ENCODE data around the gene SLIT1. TPM values are rescaled to one million over a fixed set of nuclear protein-coding genes. Genes with fewer than 3 reads are reported as not detected.
A peak's percentile ranks its signal among the peaks of the same experiment; 100 is the strongest.

SLIT1 gene
- total RNA-seq, 1 donor from 2014 or later: under 0.01 TPM

DNA sequence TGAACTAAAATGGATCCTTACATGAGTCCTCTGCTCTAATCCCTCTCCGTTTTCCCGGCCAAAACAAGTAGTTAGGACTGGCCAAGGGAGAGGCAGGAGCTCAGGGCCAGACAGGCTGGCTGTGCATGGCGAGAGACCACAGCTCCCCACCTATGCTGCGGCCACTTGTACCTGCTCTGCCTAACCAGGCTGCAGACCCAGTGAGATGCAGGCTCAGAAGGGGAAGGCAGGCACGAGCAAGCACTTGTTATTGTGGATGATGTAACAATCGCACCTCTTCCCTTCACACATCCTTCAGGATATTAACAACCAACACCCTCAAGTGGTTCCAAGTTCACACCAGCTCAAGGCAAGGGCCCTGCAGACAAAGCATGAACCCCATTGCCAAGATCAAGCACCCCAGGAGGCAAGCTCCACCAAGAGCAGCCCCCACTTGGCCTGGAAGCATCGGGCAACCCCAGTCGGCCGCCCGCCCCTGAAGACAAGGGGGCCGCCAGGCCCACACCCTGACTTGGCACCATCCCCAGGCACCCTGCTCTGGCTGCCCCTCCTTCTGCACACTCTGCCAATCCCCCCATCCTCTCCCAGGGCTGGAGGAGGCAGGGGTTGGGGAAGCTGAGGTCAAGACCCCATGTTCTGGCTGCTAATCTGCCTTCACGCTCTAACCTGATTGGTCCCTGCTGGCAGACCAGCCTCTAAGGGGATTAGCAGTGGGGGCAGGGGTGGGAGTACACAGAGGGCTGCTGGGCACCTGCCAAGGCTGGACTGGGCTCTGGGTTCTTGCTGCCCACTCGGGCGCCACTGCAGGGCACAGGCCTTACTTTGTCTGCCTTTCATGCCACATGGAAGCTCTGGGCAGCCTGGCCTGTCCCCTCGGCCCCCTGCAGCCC, 111.3 kb downstream of the SLIT1 start:
- peaks cover 0 to 4% (median 0%) of the 10 kb centered on the region in 3 donors for H3K4me1 ChIP-seq (ENCODE audit: control insufficient read depth in 3 of 3, insufficient read depth in 3 of 3, low read length in 3 of 3)
- H3K4me3 ChIP-seq (ENCODE audit: low read length in 3 of 3): no peak overlapping the region
- peaks cover 7 to 15% (median 9%) of the 10 kb centered on the region in 3 donors for H3K27me3 ChIP-seq (ENCODE audit: control insufficient read depth in 3 of 3, insufficient read depth in 3 of 3, low read length in 3 of 3)
- no peaks in the 10 kb centered on the region for H3K36me3 ChIP-seq (ENCODE audit: control insufficient read depth in 3 of 3, insufficient read depth in 3 of 3, low read length in 3 of 3)
- H3K9ac ChIP-seq (ENCODE audit: low read depth in 1 of 3, low read length in 3 of 3): no peak overlapping the region
- no peak overlapping the region for H3K27ac ChIP-seq (ENCODE audit: low read depth, low read length)
- H3K9me3 ChIP-seq (ENCODE audit: control insufficient read depth in 3 of 3, low read length in 3 of 3): no peaks in the 10 kb centered on the region

DNA sequence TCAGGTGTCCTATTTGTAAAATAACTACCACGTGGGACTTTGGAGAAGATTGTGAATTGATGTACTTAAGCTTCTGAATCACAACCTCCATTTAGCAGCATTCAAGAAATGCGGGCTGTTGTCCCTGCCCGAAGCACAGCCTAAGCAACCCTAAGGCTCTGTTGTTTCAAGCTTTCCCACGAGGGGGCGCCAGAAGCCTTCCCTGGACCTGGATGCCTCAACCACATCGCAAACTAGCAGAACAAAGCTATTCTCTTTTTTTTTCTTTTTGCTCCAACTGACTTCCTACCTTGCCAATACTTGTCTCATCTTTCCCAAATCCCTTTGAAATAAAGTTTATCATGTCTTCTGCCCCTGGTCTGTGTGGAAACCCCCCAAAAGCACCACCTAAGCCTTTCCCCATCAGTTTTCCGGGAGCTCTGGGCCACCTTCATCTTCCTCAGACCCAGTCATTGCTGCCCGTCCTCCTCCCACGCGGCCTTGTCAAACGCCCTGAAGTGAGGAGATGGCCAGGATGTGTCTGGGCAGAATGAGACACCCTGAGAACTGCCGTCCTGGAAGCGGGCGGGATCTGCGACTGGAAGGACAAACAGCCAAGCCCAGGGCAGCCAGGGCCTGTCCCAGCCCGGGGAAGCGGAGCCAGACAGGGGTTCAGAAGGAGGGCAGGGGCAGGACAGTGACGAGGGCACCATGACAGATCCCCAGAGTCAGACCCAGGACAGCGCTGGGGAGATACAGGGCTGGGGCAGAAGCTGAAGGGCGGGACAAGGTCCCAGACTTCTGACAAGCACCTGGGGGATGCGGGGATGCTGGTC, 112.7 kb downstream of the SLIT1 start:
- Histone ChIP-seq H3K4me1 (ENCODE audit: control insufficient read depth in 3 of 3, insufficient read depth in 3 of 3, low read length in 3 of 3) (peaks cover 0 to 4% (median 0%) of the 10 kb centered on the region in 3 donors), H3K27me3 (ENCODE audit: control insufficient read depth in 3 of 3, insufficient read depth in 3 of 3, low read length in 3 of 3) (peaks cover 9 to 12% (median 10%) of the 10 kb centered on the region in 3 donors), H3K4me3 (ENCODE audit: low read length in 3 of 3) (no peak overlapping the region), H3K9me3 (ENCODE audit: control insufficient read depth in 3 of 3, low read length in 3 of 3) (no peaks in the 10 kb centered on the region), H3K9ac (ENCODE audit: low read depth in 1 of 3, low read length in 3 of 3) (no peak overlapping the region), H3K36me3 (ENCODE audit: control insufficient read depth in 3 of 3, insufficient read depth in 3 of 3, low read length in 3 of 3) (no peaks in the 10 kb centered on the region), H3K27ac (ENCODE audit: low read depth, low read length) (no peak overlapping the region)

GRCh38 chr10:97071496-97071895, 114.3 kb downstream of the SLIT1 start:
- no peak overlapping the region for H3K4me3 ChIP-seq (ENCODE audit: low read length in 3 of 3)
- no peak overlapping the region for H3K9ac ChIP-seq (ENCODE audit: low read depth in 1 of 3, low read length in 3 of 3)
- H3K9me3 ChIP-seq (ENCODE audit: control insufficient read depth in 3 of 3, low read length in 3 of 3): no peaks in the 10 kb centered on the region
- peaks cover 9 to 10% (median 9%) of the 10 kb centered on the region in 3 donors for H3K27me3 ChIP-seq (ENCODE audit: control insufficient read depth in 3 of 3, insufficient read depth in 3 of 3, low read length in 3 of 3)
- peaks cover 9 to 20% (median 10%) of the 10 kb centered on the region in 3 donors for H3K4me1 ChIP-seq (ENCODE audit: control insufficient read depth in 3 of 3, insufficient read depth in 3 of 3, low read length in 3 of 3)
- H3K36me3 ChIP-seq (ENCODE audit: control insufficient read depth in 3 of 3, insufficient read depth in 3 of 3, low read length in 3 of 3): no peaks in the 10 kb centered on the region
- H3K27ac ChIP-seq (ENCODE audit: low read depth, low read length): no peak overlapping the region

DNA sequence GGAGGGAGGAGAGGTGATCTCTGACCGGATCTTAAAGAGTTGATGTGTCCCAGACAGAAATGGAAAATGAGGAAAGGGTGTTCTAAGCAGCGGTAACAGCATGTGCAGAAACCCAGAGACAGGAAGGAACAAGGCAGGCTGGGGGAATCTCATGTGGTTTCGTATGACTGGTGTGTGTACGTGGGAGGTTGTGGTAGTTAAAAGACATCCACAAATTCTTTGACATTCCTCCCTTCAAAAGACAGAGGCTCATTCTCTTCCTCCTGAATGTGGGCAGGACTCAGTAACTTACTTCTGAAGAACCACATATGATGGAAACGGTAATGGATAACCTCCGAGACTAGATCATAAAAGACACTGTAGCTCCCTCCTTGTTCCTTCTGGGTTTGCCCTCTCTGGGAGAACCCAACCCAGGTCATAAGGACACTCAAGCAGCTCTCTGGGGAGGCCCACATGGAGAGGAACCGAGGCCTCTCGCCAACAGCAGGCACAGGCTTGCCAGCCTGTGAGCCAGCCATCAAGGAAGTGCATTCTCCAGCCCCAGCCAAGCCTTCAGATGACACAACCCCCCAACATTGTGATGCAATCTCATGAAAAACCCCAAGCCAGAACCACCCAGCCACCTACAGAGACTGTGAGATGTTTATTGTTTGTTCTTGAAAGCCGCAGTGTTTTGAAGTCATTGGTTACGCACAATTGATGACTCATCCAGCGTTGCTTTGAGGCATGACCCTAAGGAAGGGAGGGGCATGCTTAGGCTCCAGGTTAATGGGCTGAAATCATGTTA, 116.0 kb downstream of the SLIT1 start:
- Histone ChIP-seq H3K9me3 (ENCODE audit: control insufficient read depth in 3 of 3, low read length in 3 of 3) (no peaks in the 10 kb centered on the region), H3K4me1 (ENCODE audit: control insufficient read depth in 3 of 3, insufficient read depth in 3 of 3, low read length in 3 of 3) (peaks cover 9 to 25% (median 11%) of the 10 kb centered on the region in 3 donors), H3K36me3 (ENCODE audit: control insufficient read depth in 3 of 3, insufficient read depth in 3 of 3, low read length in 3 of 3) (no peaks in the 10 kb centered on the region), H3K27ac (ENCODE audit: low read depth, low read length) (no peak overlapping the region), H3K27me3 (ENCODE audit: control insufficient read depth in 3 of 3, insufficient read depth in 3 of 3, low read length in 3 of 3) (peaks cover 9 to 10% (median 9%) of the 10 kb centered on the region in 3 donors), H3K9ac (ENCODE audit: low read depth in 1 of 3, low read length in 3 of 3) (no peak overlapping the region), H3K4me3 (ENCODE audit: low read length in 3 of 3) (no peak overlapping the region)

DNA sequence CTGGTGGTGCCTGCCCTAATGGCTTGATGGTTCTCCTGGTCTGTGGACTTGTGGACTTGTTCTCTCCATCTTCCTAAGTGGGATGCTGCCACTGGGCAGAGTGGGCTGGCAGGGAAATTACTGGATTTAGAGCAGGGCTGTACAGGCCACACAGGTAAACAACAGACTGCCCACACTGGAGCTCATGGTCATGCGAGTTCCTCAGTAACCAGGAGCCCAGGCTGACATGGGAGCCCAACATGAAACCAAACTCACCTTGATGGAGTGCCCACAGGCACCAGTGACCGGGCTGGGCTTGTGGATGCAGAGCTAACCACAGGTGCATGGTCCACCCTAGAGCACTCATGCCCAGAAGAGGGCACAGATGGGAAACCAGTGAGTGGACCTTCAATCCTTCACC, 116.7 kb downstream of the SLIT1 start:
- H3K27me3 ChIP-seq (ENCODE audit: control insufficient read depth in 3 of 3, insufficient read depth in 3 of 3, low read length in 3 of 3): peaks cover 9 to 10% (median 9%) of the 10 kb centered on the region in 3 donors

GRCh38 chr10:97067716-97068391, 117.9 kb downstream of the SLIT1 start:
- H3K4me3 ChIP-seq (ENCODE audit: low read length in 3 of 3): no peak overlapping the region
- H3K9ac ChIP-seq (ENCODE audit: low read depth in 1 of 3, low read length in 3 of 3): no peak overlapping the region
- H3K4me1 ChIP-seq (ENCODE audit: control insufficient read depth in 3 of 3, insufficient read depth in 3 of 3, low read length in 3 of 3): peaks cover 9 to 34% (median 24%) of the 10 kb centered on the region in 3 donors
- H3K27me3 ChIP-seq (ENCODE audit: control insufficient read depth in 3 of 3, insufficient read depth in 3 of 3, low read length in 3 of 3): peaks cover 3 to 10% (median 5%) of the 10 kb centered on the region in 3 donors
- no peaks in the 10 kb centered on the region for H3K9me3 ChIP-seq (ENCODE audit: control insufficient read depth in 3 of 3, low read length in 3 of 3)
- no peak overlapping the region for H3K27ac ChIP-seq (ENCODE audit: low read depth, low read length)
- H3K36me3 ChIP-seq (ENCODE audit: control insufficient read depth in 3 of 3, insufficient read depth in 3 of 3, low read length in 3 of 3): no peaks in the 10 kb centered on the region

More for the DNA sequence above, 116.7 kb downstream of the SLIT1 start:
- Histone ChIP-seq H3K36me3 (ENCODE audit: control insufficient read depth in 3 of 3, insufficient read depth in 3 of 3, low read length in 3 of 3) (no peaks in the 10 kb centered on the region), H3K4me3 (ENCODE audit: low read length in 3 of 3) (no peak overlapping the region), H3K27ac (ENCODE audit: low read depth, low read length) (no peak overlapping the region), H3K9me3 (ENCODE audit: control insufficient read depth in 3 of 3, low read length in 3 of 3) (no peaks in the 10 kb centered on the region), H3K4me1 (ENCODE audit: control insufficient read depth in 3 of 3, insufficient read depth in 3 of 3, low read length in 3 of 3) (peaks cover 9 to 33% (median 18%) of the 10 kb centered on the region in 3 donors), H3K9ac (ENCODE audit: low read depth in 1 of 3, low read length in 3 of 3) (no peak overlapping the region)

- H3K4me3 ChIP-seq (ENCODE audit: low read length in 3 of 3): no peak overlapping the region
- H3K9ac ChIP-seq (ENCODE audit: low read depth in 1 of 3, low read length in 3 of 3): peak overlapping the region in 1 of 3 donors; percentile 66
- no peaks in the 10 kb centered on the region for H3K9me3 ChIP-seq (ENCODE audit: control insufficient read depth in 3 of 3, low read length in 3 of 3)
- peaks cover 9 to 34% (median 24%) of the 10 kb centered on the region in 3 donors for H3K4me1 ChIP-seq (ENCODE audit: control insufficient read depth in 3 of 3, insufficient read depth in 3 of 3, low read length in 3 of 3)
- H3K27ac ChIP-seq (ENCODE audit: low read depth, low read length): no peak overlapping the region
- H3K36me3 ChIP-seq (ENCODE audit: control insufficient read depth in 3 of 3, insufficient read depth in 3 of 3, low read length in 3 of 3): no peaks in the 10 kb centered on the region
- peaks cover 0 to 10% (median 2%) of the 10 kb centered on the region in 3 donors for H3K27me3 ChIP-seq (ENCODE audit: control insufficient read depth in 3 of 3, insufficient read depth in 3 of 3, low read length in 3 of 3)
Measured at GRCh38 chr10:97066877-97067555, 118.7 kb downstream of the SLIT1 start.

- H3K4me3 ChIP-seq (ENCODE audit: low read length in 3 of 3): no peak overlapping the region
- H3K4me1 ChIP-seq (ENCODE audit: control insufficient read depth in 3 of 3, insufficient read depth in 3 of 3, low read length in 3 of 3): peaks cover 9 to 34% (median 24%) of the 10 kb centered on the region in 3 donors
- peaks cover 0 to 4% (median under 1%) of the 10 kb centered on the region in 3 donors for H3K27me3 ChIP-seq (ENCODE audit: control insufficient read depth in 3 of 3, insufficient read depth in 3 of 3, low read length in 3 of 3)
- no peak overlapping the region for H3K9ac ChIP-seq (ENCODE audit: low read depth in 1 of 3, low read length in 3 of 3)
- no peaks in the 10 kb centered on the region for H3K36me3 ChIP-seq (ENCODE audit: control insufficient read depth in 3 of 3, insufficient read depth in 3 of 3, low read length in 3 of 3)
- no peaks in the 10 kb centered on the region for H3K9me3 ChIP-seq (ENCODE audit: control insufficient read depth in 3 of 3, low read length in 3 of 3)
- no peak overlapping the region for H3K27ac ChIP-seq (ENCODE audit: low read depth, low read length)
Measured at GRCh38 chr10:97065686-97066660, 119.8 kb downstream of the SLIT1 start.

Data from skeletal muscle tissue (tissue), 4 donors.